ENCODE measurements around the gene DSG3.

DNA sequence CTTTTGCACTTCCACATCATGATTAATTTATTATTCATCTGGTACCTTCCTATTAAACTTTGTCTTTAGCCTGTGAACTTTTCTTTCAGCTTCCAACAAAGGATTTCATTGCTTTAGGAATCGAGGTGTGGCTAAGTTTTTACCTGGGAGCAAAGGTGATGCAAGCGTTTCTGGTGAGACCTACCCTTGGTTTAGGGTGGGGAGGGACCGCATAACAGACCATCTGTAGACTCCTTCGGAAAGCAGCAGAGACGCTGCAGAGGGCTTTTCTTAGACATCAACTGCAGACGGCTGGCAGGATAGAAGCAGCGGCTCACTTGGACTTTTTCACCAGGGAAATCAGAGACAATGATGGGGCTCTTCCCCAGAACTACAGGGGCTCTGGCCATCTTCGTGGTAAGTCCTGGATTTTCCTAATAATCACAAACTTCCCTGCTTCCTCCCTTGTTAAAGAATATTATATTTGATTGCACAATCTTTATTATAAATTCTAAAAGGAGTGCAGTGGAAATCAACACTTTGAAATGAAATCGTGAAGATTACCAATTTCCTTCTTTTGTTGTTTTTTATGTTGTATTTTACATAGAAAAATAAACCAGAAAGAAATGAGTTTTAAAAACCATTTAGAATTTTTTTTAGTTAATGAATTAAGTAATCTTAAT, at the start of gene DSG3:
- TF ChIP-seq EP300 (IDR thresholded peaks at IDR 0.05; ENCODE audit: borderline replicate concordance) (no peak), CREB1 (IDR thresholded peaks at IDR 0.05; ENCODE audit: low read depth) (no peak)
- TF ChIP-seq, protein P1, sequence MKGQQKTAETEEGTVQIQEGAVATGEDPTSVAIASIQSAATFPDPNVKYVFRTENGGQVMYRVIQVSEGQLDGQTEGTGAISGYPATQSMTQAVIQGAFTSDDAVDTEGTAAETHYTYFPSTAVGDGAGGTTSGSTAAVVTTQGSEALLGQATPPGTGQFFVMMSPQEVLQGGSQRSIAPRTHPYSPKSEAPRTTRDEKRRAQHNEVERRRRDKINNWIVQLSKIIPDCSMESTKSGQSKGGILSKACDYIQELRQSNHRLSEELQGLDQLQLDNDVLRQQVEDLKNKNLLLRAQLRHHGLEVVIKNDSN (IDR thresholded peaks at IDR 0.05) = no peak
- TF ChIP-seq, protein P2, sequence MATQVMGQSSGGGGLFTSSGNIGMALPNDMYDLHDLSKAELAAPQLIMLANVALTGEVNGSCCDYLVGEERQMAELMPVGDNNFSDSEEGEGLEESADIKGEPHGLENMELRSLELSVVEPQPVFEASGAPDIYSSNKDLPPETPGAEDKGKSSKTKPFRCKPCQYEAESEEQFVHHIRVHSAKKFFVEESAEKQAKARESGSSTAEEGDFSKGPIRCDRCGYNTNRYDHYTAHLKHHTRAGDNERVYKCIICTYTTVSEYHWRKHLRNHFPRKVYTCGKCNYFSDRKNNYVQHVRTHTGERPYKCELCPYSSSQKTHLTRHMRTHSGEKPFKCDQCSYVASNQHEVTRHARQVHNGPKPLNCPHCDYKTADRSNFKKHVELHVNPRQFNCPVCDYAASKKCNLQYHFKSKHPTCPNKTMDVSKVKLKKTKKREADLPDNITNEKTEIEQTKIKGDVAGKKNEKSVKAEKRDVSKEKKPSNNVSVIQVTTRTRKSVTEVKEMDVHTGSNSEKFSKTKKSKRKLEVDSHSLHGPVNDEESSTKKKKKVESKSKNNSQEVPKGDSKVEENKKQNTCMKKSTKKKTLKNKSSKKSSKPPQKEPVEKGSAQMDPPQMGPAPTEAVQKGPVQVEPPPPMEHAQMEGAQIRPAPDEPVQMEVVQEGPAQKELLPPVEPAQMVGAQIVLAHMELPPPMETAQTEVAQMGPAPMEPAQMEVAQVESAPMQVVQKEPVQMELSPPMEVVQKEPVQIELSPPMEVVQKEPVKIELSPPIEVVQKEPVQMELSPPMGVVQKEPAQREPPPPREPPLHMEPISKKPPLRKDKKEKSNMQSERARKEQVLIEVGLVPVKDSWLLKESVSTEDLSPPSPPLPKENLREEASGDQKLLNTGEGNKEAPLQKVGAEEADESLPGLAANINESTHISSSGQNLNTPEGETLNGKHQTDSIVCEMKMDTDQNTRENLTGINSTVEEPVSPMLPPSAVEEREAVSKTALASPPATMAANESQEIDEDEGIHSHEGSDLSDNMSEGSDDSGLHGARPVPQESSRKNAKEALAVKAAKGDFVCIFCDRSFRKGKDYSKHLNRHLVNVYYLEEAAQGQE (IDR thresholded peaks at IDR 0.05; ENCODE audit: low read depth) = no peak
